Central memory CD4-positive, alpha-beta T cell (primary cell): ENCODE results near the gene DCN.

Source experiments
- DNase-seq: peaks from one replicate; pipeline ENCODE4 v3.0.0; 2022

The DCN gene

DNA sequence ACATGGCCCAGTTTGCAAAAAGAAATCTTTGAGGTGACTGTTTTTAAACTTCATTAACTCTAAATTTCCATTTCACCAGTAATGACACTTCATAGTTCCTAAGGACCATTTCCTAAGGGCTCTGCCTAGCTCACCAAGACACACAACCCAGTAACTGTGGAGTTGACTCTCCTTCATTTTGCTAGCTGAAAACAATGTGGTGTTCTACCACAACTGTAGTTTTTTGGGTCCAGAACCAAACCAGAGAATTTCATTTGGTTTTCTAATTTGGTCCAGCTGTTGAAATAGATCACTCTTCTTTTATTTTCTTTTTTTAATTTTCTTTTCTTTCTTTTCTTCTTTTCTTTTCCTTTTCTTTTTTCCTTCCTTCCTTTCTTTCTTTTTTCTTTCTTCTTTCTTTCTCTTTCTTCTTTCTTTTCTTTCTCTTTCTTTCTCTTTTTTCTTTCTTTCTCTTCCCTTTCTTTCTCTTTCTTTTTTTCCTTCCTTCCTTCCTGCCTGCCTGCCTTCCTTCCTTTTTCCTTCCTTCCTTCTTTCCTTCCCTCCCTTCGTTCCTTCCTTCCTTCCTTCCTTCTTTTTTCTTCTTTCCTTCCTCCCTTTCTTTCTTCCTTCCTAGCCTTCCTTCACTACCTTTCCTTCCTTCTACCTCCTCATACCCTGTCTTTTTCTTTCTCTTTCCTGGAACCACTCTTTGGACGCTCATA lies 52.8 kb downstream of the DCN start:
- no peak for DNase-seq

DNA sequence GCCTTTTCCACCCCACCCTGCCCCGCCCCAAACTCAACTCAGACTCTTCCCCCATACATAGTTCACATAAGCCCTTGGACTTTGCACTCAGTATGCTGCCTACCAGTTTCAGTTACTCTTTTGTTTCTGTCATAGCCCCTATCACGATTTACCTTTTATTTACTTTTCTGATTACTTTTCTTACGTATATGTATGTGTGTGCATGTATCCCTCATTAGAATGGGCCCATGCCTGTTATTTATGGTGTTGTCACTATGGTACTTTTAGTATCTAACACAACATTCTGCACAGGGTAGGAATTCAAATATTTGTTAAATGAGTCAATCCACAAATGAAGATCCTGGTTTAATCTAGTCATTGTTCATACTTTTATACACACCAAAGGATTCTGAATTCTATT lies 54.9 kb downstream of the DCN start:
- no peak for DNase-seq

DNA sequence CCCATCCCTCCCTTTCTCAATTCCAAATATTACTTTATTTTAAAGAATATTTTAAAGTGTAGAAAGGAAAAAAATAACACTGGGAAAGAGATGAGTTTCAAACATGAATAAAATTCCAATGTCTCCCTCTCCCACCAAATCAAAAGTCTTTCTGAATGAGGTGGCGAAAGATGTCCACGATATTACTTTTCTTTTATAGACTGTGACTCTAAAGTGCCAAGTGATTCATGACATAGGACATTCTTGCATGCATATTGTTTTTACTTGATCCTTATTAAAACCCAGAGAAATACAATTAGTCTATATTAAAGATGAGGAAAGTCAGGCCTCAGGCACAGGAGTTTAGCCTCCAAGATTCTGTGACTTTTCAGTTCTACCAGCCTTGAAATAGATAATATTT lies 55.3 kb downstream of the DCN start:
- no peak for DNase-seq

DNA sequence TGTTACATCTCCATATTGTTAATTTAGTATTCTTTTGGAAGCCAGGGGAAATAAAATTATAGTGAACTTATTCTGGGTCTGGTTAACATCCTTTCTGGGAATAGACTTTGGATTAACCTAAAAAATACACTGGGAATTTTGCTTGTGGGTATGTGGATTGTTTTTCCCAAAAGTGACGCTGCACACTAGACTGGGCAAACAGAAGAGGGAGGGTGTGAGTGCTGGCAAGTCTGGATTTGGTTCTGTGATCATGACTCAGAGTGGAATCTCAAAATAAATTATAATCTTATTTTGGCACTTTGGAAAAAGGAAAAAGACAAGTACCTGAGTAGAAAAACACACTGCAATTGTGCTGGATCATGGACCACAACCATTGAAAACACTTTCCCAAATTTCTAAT lies 56.1 kb downstream of the DCN start:
- no peak for DNase-seq

DNA sequence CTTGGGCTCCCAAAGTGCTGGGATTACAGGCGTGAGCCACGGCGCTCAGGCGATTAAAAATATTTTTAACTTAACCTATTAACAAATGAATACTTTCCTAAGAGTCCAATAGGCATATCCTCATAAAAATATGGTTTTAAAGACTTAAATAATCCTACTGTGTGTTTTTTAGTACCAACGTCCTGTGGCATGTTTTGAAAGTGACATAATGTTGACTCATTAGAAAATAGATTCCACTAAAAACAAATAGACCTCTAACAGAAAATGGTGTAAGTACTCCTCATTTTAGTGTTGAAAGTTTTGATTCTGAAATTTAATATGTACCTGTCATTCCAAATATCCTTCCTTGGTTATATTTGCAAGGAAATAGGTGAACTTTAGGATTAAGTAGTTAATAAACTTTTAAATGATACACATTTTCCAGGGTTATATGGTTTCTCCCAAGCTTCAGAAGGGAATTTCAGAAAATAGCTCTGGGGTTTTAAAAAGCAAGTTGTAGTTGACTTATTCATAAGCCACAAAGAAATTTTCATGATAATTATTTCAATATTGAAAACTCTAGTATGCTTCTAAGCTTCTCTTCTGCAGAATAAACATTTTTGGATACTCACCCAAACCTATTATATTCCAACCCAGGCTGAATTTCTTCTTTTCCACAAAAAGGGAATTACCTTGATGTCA lies 59.2 kb downstream of the DCN start:
- DNase-seq, result no peak

DNA sequence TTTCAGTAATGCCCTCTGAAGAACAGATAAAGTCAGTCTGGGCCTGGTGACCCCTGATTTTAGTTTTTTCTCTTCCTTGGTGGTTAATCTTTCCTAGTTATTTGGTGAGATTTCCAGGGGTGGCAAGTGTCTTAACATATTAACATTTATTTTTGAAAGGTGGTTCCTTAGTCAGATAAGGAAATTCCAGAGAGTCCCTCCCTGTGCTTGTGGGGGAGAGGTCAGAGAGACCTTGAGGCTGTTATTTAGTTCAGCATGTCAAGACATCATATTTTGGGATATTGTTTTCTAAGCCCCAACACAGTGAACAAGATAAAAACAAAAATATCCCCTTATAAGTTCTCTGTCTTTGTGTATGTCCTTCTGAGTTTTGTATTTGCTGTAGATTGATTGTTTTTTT lies 61.8 kb downstream of the DCN start:
- DNase-seq, result no peak

DNA sequence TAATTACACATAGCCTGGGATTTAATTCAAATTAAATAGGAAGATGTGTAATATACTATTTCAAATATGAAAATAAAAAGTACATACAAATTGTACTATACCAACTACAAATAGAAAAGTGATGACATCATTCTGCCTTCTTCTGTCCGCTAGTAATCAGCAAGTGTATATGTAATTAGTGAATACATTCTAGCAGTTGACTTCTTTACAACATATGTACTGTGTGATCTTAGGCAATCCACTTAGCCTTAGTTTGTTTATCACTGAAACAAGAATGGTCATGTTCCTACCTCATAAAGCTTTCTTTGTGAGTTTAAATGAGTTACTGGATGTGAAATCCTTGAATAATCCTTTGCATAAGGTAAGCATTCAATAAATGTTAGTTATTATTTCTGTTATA lies 63.5 kb downstream of the DCN start:
- DNase-seq, result no peak

DNA sequence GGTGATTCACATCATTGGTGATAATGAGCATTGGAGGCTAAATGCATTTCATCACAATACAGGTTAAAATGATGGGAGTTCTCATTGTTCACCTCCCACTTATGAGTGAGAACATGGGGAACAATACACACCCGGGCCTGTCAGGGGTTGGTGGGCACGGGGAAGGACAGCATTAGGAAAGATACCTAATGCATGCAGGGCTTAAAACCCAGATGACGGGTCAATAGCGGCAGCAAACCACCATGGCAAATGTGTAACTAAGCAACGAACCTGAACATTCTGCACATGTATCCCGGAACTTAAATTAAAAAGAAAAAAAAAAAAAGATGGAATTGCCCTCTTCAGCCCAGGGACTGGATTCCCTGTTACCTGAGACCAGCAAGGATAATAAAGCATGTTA lies 69.0 kb downstream of the DCN start:
- DNase-seq, result no peak

DNA sequence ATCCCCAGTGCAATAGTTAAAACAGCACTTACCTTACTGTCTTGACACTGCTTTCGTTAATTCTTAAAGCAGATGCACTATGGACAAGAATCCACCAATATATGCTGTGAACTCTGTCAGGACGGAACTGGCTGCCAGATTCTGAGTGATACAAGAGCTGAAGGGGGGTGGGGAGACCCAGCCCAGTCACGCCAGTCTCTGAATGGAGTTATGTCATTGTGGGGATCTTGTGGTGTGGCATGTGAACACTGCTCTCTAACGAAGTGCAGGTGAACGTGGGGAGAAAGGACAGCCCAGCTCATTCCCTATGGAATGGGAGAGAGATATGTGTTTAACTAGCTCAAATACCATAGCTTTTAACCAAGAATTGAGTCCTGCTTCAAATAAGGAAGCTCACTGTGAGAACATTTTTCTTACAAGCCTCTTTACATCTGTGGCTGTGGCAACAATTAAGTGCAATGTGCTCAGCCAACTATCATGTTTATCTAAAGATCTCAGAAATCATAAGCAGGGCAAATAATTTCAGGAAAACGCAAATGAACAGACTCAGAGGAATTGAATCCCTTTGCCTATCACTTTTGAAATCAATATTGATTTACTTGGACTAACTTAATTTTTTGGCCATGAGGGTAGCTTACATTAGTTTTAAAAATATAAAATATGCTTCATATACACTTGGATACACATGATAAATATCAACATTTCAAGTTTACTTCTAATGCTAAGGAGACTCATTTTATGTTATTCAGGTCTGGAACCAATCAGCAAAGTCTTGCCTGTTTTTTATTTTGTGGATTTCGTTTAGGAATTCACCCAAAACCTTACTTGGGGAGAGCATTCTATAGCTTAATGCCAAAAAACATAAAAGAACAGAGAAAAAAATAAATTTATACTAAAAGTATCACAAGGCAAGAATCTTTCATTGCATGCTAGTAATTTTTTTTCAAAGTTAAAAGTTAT lies 71.0 kb downstream of the DCN start, which contains the start of gene LUM:
TSS of gene LUM (minus strand) at position 129 of the 960 bp plus-strand sequence. CDS start 2,515 bp downstream, outside the sequence.
- no peak for DNase-seq

DNA sequence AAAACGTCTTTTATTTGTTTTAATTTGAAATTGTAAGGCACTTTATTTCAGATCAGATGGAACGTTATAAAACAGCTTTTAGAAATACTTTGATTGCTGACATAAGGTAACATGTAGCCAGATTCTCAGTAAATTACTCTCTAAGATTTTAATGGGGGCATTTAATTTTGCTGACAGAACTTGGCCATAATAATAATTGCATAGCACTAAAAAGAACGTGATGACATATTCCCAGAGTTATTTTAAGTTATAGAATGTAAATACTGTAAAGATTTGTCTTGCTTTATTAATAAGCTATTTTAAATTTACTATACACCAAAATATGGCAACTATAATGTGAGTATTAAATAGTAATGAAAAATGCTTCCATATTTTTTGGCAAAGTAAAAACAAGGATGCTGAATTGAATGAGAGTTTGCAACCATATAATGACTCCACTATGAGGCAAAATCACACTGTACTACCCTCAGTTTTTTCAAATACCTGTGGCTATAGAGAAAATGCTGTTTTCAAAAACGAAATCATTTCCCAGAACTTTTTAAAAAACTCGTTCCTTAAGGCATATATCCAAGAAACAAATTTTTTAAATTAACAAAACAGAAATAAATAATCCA lies 72.2 kb downstream of the DCN start:
- DNase-seq, result no peak

DNA sequence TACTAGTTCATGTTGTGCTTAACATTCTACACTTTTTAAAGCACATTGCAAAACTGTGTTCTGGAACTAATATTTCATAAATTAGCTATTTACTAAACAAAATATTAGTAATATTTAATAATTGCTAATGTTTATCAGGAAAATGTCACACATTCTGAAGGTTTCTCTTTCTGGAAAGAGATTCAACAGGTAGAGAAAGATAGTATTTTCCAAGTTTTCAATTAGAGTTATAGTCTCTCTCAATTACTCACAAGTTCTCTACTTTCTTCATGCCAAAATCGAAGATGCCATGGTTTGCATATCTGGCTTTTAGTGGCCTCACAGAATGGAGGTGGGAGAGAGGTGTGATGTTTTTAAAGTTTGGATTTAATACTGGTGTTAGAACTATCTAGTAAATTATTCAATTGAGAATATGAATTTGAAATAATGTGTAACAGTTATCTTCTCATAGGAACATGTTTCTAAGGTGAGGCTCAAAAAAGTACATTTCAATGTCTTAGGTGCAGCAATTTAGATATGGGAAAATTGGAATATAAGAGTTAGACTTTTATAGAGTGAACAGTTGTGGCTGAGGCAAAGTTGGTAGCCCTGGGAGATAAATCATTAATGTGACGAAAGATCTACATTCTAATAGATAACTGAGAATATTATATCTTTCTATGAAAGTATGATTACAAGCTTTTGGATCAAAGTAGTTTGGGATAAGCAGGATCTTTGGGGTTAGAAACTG lies 72.9 kb downstream of the DCN start:
- no peak for DNase-seq

DNA sequence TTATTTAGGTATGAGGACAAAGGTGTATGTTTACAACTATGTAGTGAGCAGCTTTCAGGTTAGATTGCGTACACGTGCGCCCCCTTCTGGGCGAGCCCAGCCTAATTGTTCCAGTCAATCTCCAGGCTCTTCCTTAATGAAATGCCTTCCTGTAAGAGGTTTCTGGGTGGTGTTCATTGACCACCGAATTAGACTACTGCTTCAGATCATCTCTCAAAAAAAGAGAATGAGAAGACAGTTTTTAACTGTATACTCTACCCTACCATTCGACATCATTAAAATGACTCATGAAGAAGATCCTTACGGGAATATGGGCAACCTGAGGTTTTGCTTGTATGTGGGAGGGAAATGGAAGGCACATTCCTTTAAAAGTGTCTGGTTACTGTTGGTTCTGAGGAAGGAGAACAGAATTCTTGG lies 73.5 kb downstream of the DCN start:
- no peak for DNase-seq

DNA sequence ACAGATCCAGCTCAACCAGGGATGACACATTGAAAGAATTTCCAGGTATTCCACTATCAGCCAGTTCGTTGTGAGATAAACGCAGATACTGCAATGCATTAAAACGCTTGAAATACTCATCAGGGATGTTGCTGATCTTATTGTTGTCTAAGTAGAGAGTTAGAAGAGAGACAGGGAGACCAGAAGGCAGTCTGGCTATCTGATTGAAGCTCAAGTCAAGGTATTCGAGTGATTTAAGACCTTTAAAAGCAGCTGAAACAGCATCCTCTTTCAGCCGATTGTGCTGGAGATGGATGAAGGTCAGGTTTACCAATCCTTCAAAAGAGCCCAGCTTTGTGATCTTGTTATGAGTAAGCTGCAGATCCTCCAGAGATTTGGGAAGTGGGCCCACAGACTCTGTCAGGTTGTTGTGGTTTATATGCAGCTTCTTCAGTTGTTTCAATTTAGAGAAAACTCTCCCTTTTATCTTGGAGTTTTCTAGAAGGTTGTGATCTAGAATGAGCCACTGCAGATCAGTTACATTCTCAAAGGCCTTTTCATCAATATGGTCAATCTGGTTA lies 74.3 kb downstream of the DCN start:
- no peak for DNase-seq

DNA sequence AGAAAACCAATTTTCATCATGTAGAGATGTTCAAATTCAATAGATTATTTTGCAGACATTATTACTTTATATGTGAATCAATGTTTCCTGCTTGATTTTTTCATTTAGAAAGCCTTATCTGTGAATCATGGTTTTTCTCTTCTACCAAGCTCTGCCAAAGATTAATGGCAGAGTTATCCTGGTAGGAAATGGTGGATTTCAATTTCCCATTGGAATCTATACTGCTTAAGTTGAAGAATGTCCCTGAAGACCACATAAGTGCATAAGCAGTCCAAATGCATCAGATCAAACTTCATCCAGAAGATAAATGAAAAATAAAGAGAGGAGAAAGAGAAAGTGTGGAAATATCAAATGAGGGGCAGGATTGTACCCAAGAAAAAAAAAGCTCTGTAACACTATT lies 76.3 kb downstream of the DCN start:
- DNase-seq, result no peak

DNA sequence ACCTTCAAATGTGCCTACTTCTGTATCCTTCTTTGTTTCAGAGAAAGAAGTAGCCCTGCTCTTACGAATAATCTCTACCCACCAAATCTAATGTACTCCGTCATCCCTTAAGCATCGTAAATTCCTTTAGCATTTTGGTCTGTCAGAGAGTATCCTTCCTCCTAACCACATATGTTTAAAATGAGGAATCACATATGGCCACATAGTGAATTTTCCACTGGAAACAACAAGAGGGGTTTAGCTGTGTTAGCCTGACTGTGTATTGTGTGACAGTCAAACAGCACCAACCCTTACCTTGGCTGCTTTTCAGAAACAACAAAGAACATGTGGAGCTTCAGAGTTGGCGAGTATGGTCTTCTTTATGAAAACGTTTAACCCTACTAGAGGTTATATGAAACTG lies 76.8 kb downstream of the DCN start:
- no peak for DNase-seq

DNA sequence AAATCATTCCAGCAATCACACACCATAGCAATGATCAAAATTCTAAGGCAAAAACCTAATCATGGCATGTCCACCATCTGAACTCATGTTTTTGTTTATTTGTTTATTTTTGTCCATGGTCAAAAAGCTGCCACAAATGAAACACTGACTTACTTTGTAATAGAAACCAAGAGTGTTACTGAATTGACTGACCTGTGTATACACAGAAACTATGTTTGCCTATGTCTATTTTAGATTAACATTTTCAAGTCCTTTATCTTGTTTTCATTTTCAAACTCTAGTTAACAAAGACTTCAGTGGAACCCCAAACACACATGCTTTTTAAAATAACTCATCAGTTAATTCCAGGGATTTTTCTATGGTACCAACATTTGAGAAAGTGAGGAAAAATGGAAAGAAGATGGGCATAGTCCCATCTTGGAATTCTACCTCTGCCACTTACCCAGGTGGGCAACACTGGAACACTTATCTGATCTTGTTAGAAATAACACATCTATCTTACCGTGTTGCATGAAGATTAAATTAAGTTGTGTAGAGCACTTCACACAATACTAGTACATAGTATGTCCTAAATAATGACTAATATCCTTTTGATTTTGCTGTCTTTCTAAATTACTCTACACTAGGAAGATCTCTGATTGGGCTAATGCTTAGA lies 77.7 kb downstream of the DCN start:
- DNase-seq, result no peak

DNA sequence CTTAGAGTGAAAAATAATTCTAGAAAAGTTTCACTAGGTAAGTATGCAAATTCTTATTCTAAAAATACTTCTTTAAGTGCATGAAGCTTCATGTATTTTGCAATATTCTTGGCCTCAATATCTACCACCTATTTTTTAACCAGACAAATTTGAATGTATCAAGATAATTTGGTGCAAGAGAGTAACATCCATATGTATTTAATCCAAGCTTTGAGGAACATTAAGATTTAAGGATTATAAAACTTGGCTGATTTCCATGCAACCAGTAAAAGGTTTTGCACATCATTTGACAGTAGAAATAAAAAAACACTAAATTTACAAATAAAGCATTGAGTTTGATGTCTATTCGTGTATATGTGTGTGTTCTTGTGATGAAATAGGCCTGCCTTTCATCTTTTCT lies 79.0 kb downstream of the DCN start:
- no peak for DNase-seq

DNA sequence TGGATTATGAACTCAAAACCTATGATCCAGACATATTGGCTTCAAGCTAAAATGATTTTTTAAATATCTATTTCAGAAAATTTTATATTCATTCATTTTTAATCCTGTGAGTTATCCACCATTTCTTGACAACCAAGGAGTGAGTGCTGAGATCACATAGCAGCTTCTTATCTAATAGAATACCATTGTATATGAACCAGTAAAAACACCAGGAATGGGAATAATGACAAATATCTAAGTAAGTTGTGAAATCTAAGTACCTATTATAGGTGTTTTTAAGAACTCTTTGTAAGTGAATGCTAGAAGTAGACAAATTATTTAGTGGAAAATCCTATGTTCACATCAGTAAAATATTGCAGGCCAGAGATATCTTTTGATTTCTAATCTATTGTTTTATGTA lies 79.5 kb downstream of the DCN start:
- DNase-seq, result no peak

DNA sequence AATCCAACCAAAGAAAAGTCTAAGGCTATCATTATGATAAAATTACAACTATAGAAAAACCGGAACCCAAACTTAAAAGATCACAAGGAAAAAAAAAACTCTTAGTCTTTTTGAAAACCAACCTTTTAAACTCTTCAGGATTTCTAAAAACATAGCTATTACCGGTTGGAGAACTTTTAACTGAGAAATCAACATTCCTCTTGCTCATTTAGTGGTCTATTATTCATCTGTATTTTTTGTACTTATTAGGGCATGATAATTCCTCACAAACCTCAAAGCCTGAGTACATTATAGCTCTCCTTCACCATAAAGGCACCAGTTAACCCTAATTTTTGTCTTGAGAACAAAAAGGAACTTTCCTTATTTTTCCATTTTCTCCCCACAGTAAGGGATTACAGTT lies 81.7 kb downstream of the DCN start:
- DNase-seq, result no peak

DNA sequence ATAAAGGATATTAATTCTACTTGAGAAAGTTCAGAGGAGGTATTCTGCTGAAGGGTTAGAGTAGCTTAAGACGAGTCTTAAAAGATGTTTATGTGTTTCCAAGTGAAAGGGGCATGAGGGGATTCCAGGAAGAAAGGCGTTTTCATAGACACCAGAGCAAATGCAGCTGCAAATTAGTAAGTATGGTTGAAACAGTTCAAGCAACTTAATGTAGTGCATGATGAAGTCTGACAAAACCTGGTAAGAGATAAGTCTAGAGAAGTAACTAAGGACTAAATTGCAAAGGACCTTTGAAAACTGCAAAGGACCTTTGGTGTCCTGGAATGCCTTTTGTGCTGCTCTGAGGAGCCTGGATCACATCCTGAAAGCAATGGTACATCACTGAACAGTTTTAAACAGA lies 82.8 kb downstream of the DCN start:
- DNase-seq, result no peak

DNA sequence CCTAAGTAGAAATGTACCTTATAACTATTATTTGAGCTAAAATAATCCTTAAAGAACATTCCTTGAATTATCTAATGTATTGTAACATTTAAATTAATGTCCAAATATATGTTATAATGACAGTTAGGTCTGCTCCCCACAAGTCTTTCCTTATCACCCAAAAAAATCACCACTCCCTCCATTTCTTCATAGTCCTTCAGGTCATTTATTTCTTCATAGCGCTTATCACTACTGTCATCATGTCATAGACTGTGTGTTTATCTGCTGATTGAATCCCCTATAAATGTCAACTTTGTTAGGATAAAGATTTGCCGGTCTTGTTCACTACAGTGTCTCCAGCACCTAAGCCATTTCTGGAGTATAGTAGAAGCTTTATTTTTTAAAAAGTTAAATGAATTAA lies 83.3 kb downstream of the DCN start:
- DNase-seq, result no peak

DNA sequence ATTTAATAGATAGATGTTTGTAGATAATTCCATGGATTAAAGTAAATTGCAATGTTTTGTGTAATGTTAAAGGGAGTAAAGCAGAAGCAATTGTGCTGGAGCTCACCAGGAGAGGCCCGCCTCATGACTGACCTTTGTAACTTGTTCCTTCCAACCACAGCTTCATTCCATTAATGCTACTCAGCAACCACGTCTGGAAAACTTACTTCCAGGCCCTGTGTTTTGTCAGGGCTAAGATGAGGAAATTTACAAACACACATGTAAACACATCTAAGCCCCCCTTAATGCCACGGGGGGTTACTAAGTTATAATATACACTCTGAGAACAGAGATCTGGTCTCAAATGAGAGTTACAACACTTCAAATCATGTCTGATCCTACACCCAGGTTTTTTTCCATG lies 83.7 kb downstream of the DCN start:
- no peak for DNase-seq
